Neural crest cell (in vitro differentiated cells): ENCODE results near the gene ECT2. TPM values are rescaled to one million over a fixed set of nuclear protein-coding genes. Genes with fewer than 3 reads are reported as not detected.

ENCODE experiments used
- DNase-seq: peaks from one replicate; pipeline ENCODE4 v3.0.0; 2021; ENCODE audit warnings: low read depth, mixed read lengths, low spot score
- H3K27ac Mint-ChIP-seq: one replicate; pipeline ENCODE4 v1.8.0; 2021; ENCODE audit warnings: mild to moderate bottlenecking, mixed read lengths; ENCODE audit not compliant: unreplicated experiment
- H3K27me3 Mint-ChIP-seq: 2 replicates; pipeline ENCODE4 v1.8.0; 2021; ENCODE audit warnings: low read depth, mild to moderate bottlenecking, mixed read lengths
- H3K36me3 Mint-ChIP-seq: 2 replicates; pipeline ENCODE4 v1.8.0; 2021; ENCODE audit warnings: low read depth, mild to moderate bottlenecking, mixed read lengths
- H3K4me1 Mint-ChIP-seq: 2 replicates; pipeline ENCODE4 v1.8.0; 2021; ENCODE audit warnings: mixed read lengths
- H3K4me3 Mint-ChIP-seq: one replicate; pipeline ENCODE4 v1.8.0; 2021; ENCODE audit warnings: mild to moderate bottlenecking, mixed read lengths
- H3K9me3 Mint-ChIP-seq: 2 replicates; pipeline ENCODE4 v1.8.0; 2021; ENCODE audit warnings: mixed read lengths
- CTCF ChIP-seq: fragments of 200-600 bp; sonication (generic); conservative IDR thresholded peaks from 2 replicates; pipeline ENCODE4 v1.5.0; 2021; ENCODE audit warnings: antibody characterized with exemption, mild to moderate bottlenecking
- total RNA-seq: library from RNA; stranded (reverse); gene quantifications from 2 replicates; pipeline ENCODE4 v1.2.1, GENCODE V29; 2021

The ECT2 gene
- total RNA-seq, 1 donor from 2014 or later, result 79.6 TPM

- Mint-ChIP-seq H3K36me3 (no peaks in the 10 kb centered on the region), H3K9me3 (no peaks in the 10 kb centered on the region), H3K4me3 (peak overlapping the region; percentile 97), H3K27ac (no peak overlapping the region), H3K27me3 (no peaks in the 10 kb centered on the region), H3K4me1 (peaks cover 15% of the 10 kb centered on the region)
- TF ChIP-seq CTCF, result no peak
- DNase-seq, result no peak
These were observed 40.5 kb upstream of the ECT2 start for GRCh38 chr3:172709774-172710663.

GRCh38 chr3:172710664-172711453 is 39.7 kb upstream of the ECT2 start, which contains the start of gene NCEH1:
Gene NCEH1 (minus strand): TSS chr3:172711067. CDS start chr3:172710984, 83 bp downstream.
- no peaks in the 10 kb centered on the region for H3K9me3 Mint-ChIP-seq
- peak; percentile 76 for DNase-seq
- TF ChIP-seq CTCF, result peak; percentile 78
- H3K4me3 Mint-ChIP-seq, result peak within 1 kb of the TSS; percentile 97
- no peaks in the 10 kb centered on the region for H3K27me3 Mint-ChIP-seq
- peak within 1 kb of the TSS; percentile 61 for H3K27ac Mint-ChIP-seq
- peaks cover 15% of the 10 kb centered on the region for H3K4me1 Mint-ChIP-seq
- H3K36me3 Mint-ChIP-seq, result no peaks in the 10 kb centered on the region

GRCh38 chr3:172711454-172711795 is 39.1 kb upstream of the ECT2 start:
- no peaks in the 10 kb centered on the region for H3K9me3 Mint-ChIP-seq
- peak overlapping the region; percentile 61 for H3K27ac Mint-ChIP-seq
- DNase-seq, result no peak
- H3K4me1 Mint-ChIP-seq, result peaks cover 15% of the 10 kb centered on the region
- H3K4me3 Mint-ChIP-seq, result peak overlapping the region; percentile 97
- no peaks in the 10 kb centered on the region for H3K36me3 Mint-ChIP-seq
- no peaks in the 10 kb centered on the region for H3K27me3 Mint-ChIP-seq
- no peak for TF ChIP-seq CTCF

GRCh38 chr3:172713316-172713715 is 37.2 kb upstream of the ECT2 start:
- H3K27me3 Mint-ChIP-seq, result no peaks in the 10 kb centered on the region
- TF ChIP-seq CTCF, result no peak
- peak overlapping the region; percentile 15 for H3K4me3 Mint-ChIP-seq
- H3K27ac Mint-ChIP-seq, result no peak overlapping the region
- H3K36me3 Mint-ChIP-seq, result no peaks in the 10 kb centered on the region
- H3K9me3 Mint-ChIP-seq, result peaks cover 2% of the 10 kb centered on the region
- no peak for DNase-seq
- H3K4me1 Mint-ChIP-seq, result peaks cover 15% of the 10 kb centered on the region

- H3K36me3 Mint-ChIP-seq, result peaks cover 6% of the 10 kb centered on the region
- peaks cover 9% of the 10 kb centered on the region for H3K9me3 Mint-ChIP-seq
- no peaks in the 10 kb centered on the region for H3K27me3 Mint-ChIP-seq
- H3K4me1 Mint-ChIP-seq, result no peaks in the 10 kb centered on the region
- H3K27ac Mint-ChIP-seq, result no peak overlapping the region
- no peak for TF ChIP-seq CTCF
- DNase-seq, result no peak
- no peak overlapping the region for H3K4me3 Mint-ChIP-seq
These were observed 34.0 kb upstream of the ECT2 start for GRCh38 chr3:172716476-172716875.
